NCI-H2107 (cell line): ENCODE results near the gene STAMBPL1.

Source experiments
- DNase-seq: peaks from one replicate; lab custom pipeline; 2025; lab: John Stamatoyannopoulos, UW

The STAMBPL1 gene

GRCh38 chr10:88893611-88894010, 13.6 kb downstream of the STAMBPL1 start:
- no peak for DNase-seq

GRCh38 chr10:88895250-88895649, 15.2 kb downstream of the STAMBPL1 start:
- DNase-seq = no peak

GRCh38 chr10:88896372-88896993, 16.4 kb downstream of the STAMBPL1 start:
- no peak for DNase-seq

- DNase-seq = no peak
Measured at GRCh38 chr10:88896994-88897853, 17.2 kb downstream of the STAMBPL1 start.

GRCh38 chr10:88898727-88899126, 18.7 kb downstream of the STAMBPL1 start:
- no peak for DNase-seq

GRCh38 chr10:88899886-88900285, 19.8 kb downstream of the STAMBPL1 start:
- DNase-seq = no peak

- no peak for DNase-seq
Measured at GRCh38 chr10:88901206-88901983, 21.4 kb downstream of the STAMBPL1 start.

- no peak for DNase-seq
Measured at GRCh38 chr10:88901984-88902789, 22.1 kb downstream of the STAMBPL1 start.

- no peak for DNase-seq
Measured at GRCh38 chr10:88903715-88904114, 23.7 kb downstream of the STAMBPL1 start.

GRCh38 chr10:88906921-88907320, 26.9 kb downstream of the STAMBPL1 start:
- no peak for DNase-seq

GRCh38 chr10:88908194-88908593, 28.1 kb downstream of the STAMBPL1 start:
- DNase-seq = no peak

- no peak for DNase-seq
Measured at GRCh38 chr10:88911116-88911515, 31.1 kb downstream of the STAMBPL1 start.

- no peak for DNase-seq
Measured at GRCh38 chr10:88911851-88912250, 31.8 kb downstream of the STAMBPL1 start.

- no peak for DNase-seq
Measured at GRCh38 chr10:88913127-88913526, 33.1 kb downstream of the STAMBPL1 start.

- no peak for DNase-seq
Measured at GRCh38 chr10:88913788-88914187, 33.7 kb downstream of the STAMBPL1 start.

- no peak for DNase-seq
Measured at GRCh38 chr10:88915781-88916180, 35.7 kb downstream of the STAMBPL1 start.

GRCh38 chr10:88916231-88916630, 36.2 kb downstream of the STAMBPL1 start:
- DNase-seq = no peak

GRCh38 chr10:88916986-88917385, 36.9 kb downstream of the STAMBPL1 start:
- DNase-seq = no peak

- no peak for DNase-seq
Measured at GRCh38 chr10:88918191-88918905, 38.3 kb downstream of the STAMBPL1 start.

GRCh38 chr10:88919041-88919440, 39.0 kb downstream of the STAMBPL1 start:
- no peak for DNase-seq

GRCh38 chr10:88920198-88920597, 40.2 kb downstream of the STAMBPL1 start:
- DNase-seq = no peak
